Measurements from ENCODE around the gene IL12RB1.

Gene IL12RB1

GRCh38 chr19:18086590-18087138, at the start of gene IL12RB1:
TSS of gene IL12RB1 (minus strand) at chr19:18086934. CDS start at chr19:18086823, 111 bp downstream.
- DNase-seq = peak; percentile 63

- DNase-seq = no peak
Measured at GRCh38 chr19:18135712-18136584, 49.2 kb upstream of the IL12RB1 start.

GRCh38 chr19:18131841-18132596, 45.3 kb upstream of the IL12RB1 start:
- no peak for DNase-seq

GRCh38 chr19:18130523-18131242, 43.9 kb upstream of the IL12RB1 start:
- DNase-seq = no peak

GRCh38 chr19:18128805-18129204, 42.1 kb upstream of the IL12RB1 start:
- no peak for DNase-seq

- no peak for DNase-seq
Measured at GRCh38 chr19:18128044-18128443, 41.3 kb upstream of the IL12RB1 start.

GRCh38 chr19:18126097-18126496, 39.4 kb upstream of the IL12RB1 start:
- no peak for DNase-seq

- DNase-seq = no peak
Measured at GRCh38 chr19:18123819-18124218, 37.1 kb upstream of the IL12RB1 start.

- no peak for DNase-seq
Measured at GRCh38 chr19:18122860-18123795, 36.4 kb upstream of the IL12RB1 start.

GRCh38 chr19:18122424-18122823, 35.7 kb upstream of the IL12RB1 start:
- no peak for DNase-seq

- DNase-seq = no peak
Measured at GRCh38 chr19:18121166-18121565, 34.4 kb upstream of the IL12RB1 start.

- DNase-seq = no peak
Measured at GRCh38 chr19:18120127-18120526, 33.4 kb upstream of the IL12RB1 start.

- peak; percentile 53 for DNase-seq
Measured at GRCh38 chr19:18119717-18120105, 33.0 kb upstream of the IL12RB1 start.

- peak; percentile 49 for DNase-seq
Measured at GRCh38 chr19:18119013-18119716, 32.4 kb upstream of the IL12RB1 start.

- no peak for DNase-seq
Measured at GRCh38 chr19:18118420-18119012, 31.8 kb upstream of the IL12RB1 start.

GRCh38 chr19:18117692-18118378, 31.1 kb upstream of the IL12RB1 start:
- DNase-seq = peak; percentile 91

GRCh38 chr19:18117364-18117691, 30.6 kb upstream of the IL12RB1 start:
- no peak for DNase-seq

GRCh38 chr19:18114483-18114882, 27.7 kb upstream of the IL12RB1 start:
- DNase-seq = no peak

- DNase-seq = no peak
Measured at GRCh38 chr19:18113827-18114226, 27.1 kb upstream of the IL12RB1 start.

GRCh38 chr19:18112989-18113478, 26.3 kb upstream of the IL12RB1 start:
- DNase-seq = peak; percentile 83
